ENCODE data around the gene TMEM200A. TPM values are rescaled to one million over a fixed set of nuclear protein-coding genes. Genes with fewer than 3 reads are reported as not detected.
"Not testable (repeated sequence)": the region's sequence is repeated elsewhere in the genome, so short reads cannot be mapped to it uniquely, and the experiment has no call there.

TMEM200A gene
- total RNA-seq, 4 donors from 2014 or later = 0.42 to 1.0 (median 0.82) TPM

DNA sequence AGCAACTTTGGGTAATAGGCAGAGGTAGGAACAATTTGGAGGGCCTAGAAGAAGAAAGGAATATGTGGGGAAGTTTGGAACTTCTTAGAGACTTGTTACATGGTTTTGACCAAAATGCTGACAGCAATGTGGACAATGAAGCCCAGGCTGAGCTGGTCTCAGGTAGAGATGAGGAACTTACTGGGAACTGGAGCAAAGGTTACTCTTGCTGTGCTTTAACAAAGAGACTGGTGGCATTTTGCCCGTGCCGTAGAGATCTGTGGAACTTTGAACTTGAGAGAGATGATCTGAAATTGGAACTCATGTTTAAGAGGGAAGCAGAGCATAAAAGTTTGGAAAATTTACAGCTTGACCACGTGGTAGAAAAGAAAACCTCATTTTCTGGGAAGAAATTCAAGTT lies 28.3 kb upstream of the TMEM200A start:
- Histone ChIP-seq H3K27me3 (no peaks in the 10 kb centered on the region), H3K4me1 (no peaks in the 10 kb centered on the region), H3K27ac (replicated peaks in 1 of 4) (no peak overlapping the region), H3K36me3 (no peaks in the 10 kb centered on the region), H3K4me3 (no peak overlapping the region), H3K9me3 (no peaks in the 10 kb centered on the region)
- DNase-seq (ENCODE audit: extremely low spot score) = no peak
- intact Hi-C loops (cut with DNase I) = no loop called here
- 59% methylated on average over 3 of the region's 3 CpGs for WGBS
- TF ChIP-seq POLR2A (IDR thresholded peaks at IDR 0.05; ENCODE audit: low read depth) = no peak

- H3K4me1 ChIP-seq; H3K9me3 ChIP-seq; H3K36me3 ChIP-seq; H3K27ac ChIP-seq (replicated peaks in 1 of 4); DNase-seq (ENCODE audit: extremely low spot score); H3K27me3 ChIP-seq; H3K4me3 ChIP-seq; intact Hi-C loops (cut with DNase I): not testable (repeated sequence)
- WGBS = 83% methylated on average over 8 of the region's 9 CpGs
Observed at GRCh38 chr6:130346324-130346723, 19.5 kb upstream of the TMEM200A start.

DNA sequence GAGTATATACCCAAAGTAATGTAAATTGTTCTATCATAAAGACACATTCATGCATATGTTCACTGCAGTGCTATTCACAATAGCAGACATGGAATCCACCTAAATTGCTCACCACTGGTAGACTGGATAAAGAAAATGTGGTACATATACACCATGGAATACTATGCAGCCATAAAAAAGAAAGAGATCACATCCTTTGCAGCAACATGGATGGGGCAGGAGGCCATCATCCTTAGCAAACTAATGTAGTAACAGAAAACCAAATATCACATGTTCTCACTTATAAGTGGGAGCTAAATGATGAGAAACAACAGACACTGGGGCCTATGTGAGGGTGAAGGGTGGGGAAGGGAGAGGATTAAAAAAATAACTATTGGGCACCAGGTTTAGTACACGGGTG lies 11.5 kb upstream of the TMEM200A start:
- H3K4me3 ChIP-seq = no peak overlapping the region
- TF ChIP-seq POLR2A (IDR thresholded peaks at IDR 0.05; ENCODE audit: low read depth) (no peak), POLR2AphosphoS5 (IDR thresholded peaks at IDR 0.05) (no peak), EP300 (IDR thresholded peaks at IDR 0.05) (no peak)
- TF ChIP-seq, protein P1, sequence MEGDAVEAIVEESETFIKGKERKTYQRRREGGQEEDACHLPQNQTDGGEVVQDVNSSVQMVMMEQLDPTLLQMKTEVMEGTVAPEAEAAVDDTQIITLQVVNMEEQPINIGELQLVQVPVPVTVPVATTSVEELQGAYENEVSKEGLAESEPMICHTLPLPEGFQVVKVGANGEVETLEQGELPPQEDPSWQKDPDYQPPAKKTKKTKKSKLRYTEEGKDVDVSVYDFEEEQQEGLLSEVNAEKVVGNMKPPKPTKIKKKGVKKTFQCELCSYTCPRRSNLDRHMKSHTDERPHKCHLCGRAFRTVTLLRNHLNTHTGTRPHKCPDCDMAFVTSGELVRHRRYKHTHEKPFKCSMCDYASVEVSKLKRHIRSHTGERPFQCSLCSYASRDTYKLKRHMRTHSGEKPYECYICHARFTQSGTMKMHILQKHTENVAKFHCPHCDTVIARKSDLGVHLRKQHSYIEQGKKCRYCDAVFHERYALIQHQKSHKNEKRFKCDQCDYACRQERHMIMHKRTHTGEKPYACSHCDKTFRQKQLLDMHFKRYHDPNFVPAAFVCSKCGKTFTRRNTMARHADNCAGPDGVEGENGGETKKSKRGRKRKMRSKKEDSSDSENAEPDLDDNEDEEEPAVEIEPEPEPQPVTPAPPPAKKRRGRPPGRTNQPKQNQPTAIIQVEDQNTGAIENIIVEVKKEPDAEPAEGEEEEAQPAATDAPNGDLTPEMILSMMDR (IDR thresholded peaks at IDR 0.05) = no peak
- no peak for DNase-seq (ENCODE audit: extremely low spot score)
- WGBS = 79% methylated on average over 1 of the region's 1 CpG
- no peaks in the 10 kb centered on the region for H3K36me3 ChIP-seq
- no peaks in the 10 kb centered on the region for H3K4me1 ChIP-seq
- peaks cover 0 to 4% (median 0%) of the 10 kb centered on the region in 4 donors for H3K9me3 ChIP-seq
- H3K27me3 ChIP-seq = peaks cover 0 to 4% (median 0%) of the 10 kb centered on the region in 4 donors
- intact Hi-C loops (cut with DNase I) = no loop called here
- no peak overlapping the region for H3K27ac ChIP-seq (replicated peaks in 1 of 4)

GRCh38 chr6:130355572-130355971 lies 10.2 kb upstream of the TMEM200A start:
- H3K27me3 ChIP-seq = peaks cover 0 to 4% (median 0%) of the 10 kb centered on the region in 4 donors
- 91% methylated on average over 1 of the region's 1 CpG for WGBS
- no peaks in the 10 kb centered on the region for H3K4me1 ChIP-seq
- no peaks in the 10 kb centered on the region for H3K36me3 ChIP-seq
- no peak overlapping the region for H3K27ac ChIP-seq (replicated peaks in 1 of 4)
- DNase-seq (ENCODE audit: extremely low spot score) = no peak
- peaks cover 0 to 4% (median 0%) of the 10 kb centered on the region in 4 donors for H3K9me3 ChIP-seq
- no peak for TF ChIP-seq EP300 (IDR thresholded peaks at IDR 0.05)
- TF ChIP-seq POLR2AphosphoS5 (IDR thresholded peaks at IDR 0.05) = no peak
- TF ChIP-seq, protein P1 (IDR thresholded peaks at IDR 0.05) = no peak
- TF ChIP-seq POLR2A (IDR thresholded peaks at IDR 0.05; ENCODE audit: low read depth) = no peak
- H3K4me3 ChIP-seq = no peak overlapping the region
- intact Hi-C loops (cut with DNase I) = no loop called here

GRCh38 chr6:130357436-130357835 lies 8.4 kb upstream of the TMEM200A start:
- TF ChIP-seq POLR2A (IDR thresholded peaks at IDR 0.05; ENCODE audit: low read depth) (no peak), EP300 (IDR thresholded peaks at IDR 0.05) (no peak), POLR2AphosphoS5 (IDR thresholded peaks at IDR 0.05) (no peak)
- TF ChIP-seq, protein P1 (IDR thresholded peaks at IDR 0.05) = no peak
- H3K27me3 ChIP-seq = peaks cover 0 to 8% (median 0%) of the 10 kb centered on the region in 4 donors
- H3K4me3 ChIP-seq = no peak overlapping the region
- DNase-seq (ENCODE audit: extremely low spot score) = peak; percentile 24
- no peaks in the 10 kb centered on the region for H3K9me3 ChIP-seq
- no peaks in the 10 kb centered on the region for H3K36me3 ChIP-seq
- WGBS = 51% methylated on average over 2 of the region's 2 CpGs
- H3K4me1 ChIP-seq = no peaks in the 10 kb centered on the region
- H3K27ac ChIP-seq (replicated peaks in 1 of 4) = no peak overlapping the region
- intact Hi-C loops (cut with DNase I) = no loop called here

GRCh38 chr6:130359736-130360135 lies 6.1 kb upstream of the TMEM200A start:
- no peak overlapping the region for H3K4me3 ChIP-seq
- H3K9me3 ChIP-seq = no peaks in the 10 kb centered on the region
- TF ChIP-seq EP300 (IDR thresholded peaks at IDR 0.05) (no peak), POLR2A (IDR thresholded peaks at IDR 0.05; ENCODE audit: low read depth) (no peak), POLR2AphosphoS5 (IDR thresholded peaks at IDR 0.05) (no peak)
- TF ChIP-seq, protein P1 (IDR thresholded peaks at IDR 0.05) = no peak
- intact Hi-C loops (cut with DNase I) = no loop called here
- H3K27me3 ChIP-seq = peaks cover 0 to 15% (median 2%) of the 10 kb centered on the region in 4 donors
- DNase-seq (ENCODE audit: extremely low spot score) = no peak
- H3K36me3 ChIP-seq = no peaks in the 10 kb centered on the region
- H3K27ac ChIP-seq (replicated peaks in 1 of 4) = no peak overlapping the region
- H3K4me1 ChIP-seq = no peaks in the 10 kb centered on the region
